Gastroesophageal sphincter (tissue), 4 donors: ENCODE results near the gene C10orf62. TPM values are rescaled to one million over a fixed set of nuclear protein-coding genes. Genes with fewer than 3 reads are reported as not detected.
"Not testable (repeated sequence)": the region's sequence is repeated elsewhere in the genome, so short reads cannot be mapped to it uniquely, and the experiment has no call there.

Experiments used
- ATAC-seq: fragments of 150-250 bp; one replicate; pipeline ENCODE4 v1.9.1; 2016; ENCODE audit warnings: mild to moderate bottlenecking, moderate library complexity
- H3K27ac ChIP-seq, 4 donors: fragments of 200-600 bp; sonication (generic) in 3 of 4; 1 replicate in 3 of 4; 2 replicates in 1 of 4; pipeline ENCODE4 v1.5.1; 2016 to 2019
- H3K27me3 ChIP-seq: fragments of 200-600 bp; sonication (generic); one replicate; pipeline ENCODE4 v1.5.1; 2019
- H3K36me3 ChIP-seq, 2 donors: fragments of 200-600 bp; sonication (generic); one replicate each; pipeline ENCODE4 v1.5.1; 2019; ENCODE audit warnings: control low read depth in 1 of 2
- H3K4me1 ChIP-seq, 3 donors: fragments of 200-600 bp; sonication (generic); 1 replicate in 2 of 3; 2 replicates in 1 of 3; pipeline ENCODE4 v1.5.1; 2016 to 2019; ENCODE audit warnings: control low read depth in 2 of 3
- H3K4me3 ChIP-seq, 2 donors: fragments of 200-600 bp; sonication (generic); one replicate each; pipeline ENCODE4 v1.5.1; 2019; ENCODE audit warnings: mild to moderate bottlenecking in 1 of 2, moderate library complexity in 1 of 2
- H3K9me3 ChIP-seq, 3 donors: fragments of 200-600 bp; sonication (generic); one replicate each; pipeline ENCODE4 v1.5.1; 2017 to 2019; ENCODE audit warnings: control low read depth in 2 of 3
- CTCF ChIP-seq, 4 experiments: fragments of 200-600 bp in 2 of 4; fragments of 450-650 bp in 2 of 4; sonication (generic) in 1 of 4; IDR thresholded peaks; one replicate each; pipeline ENCODE4 v1.5.1; 2017 to 2019; ENCODE audit warnings: antibody characterized with exemption in 4 of 4, mild to moderate bottlenecking in 2 of 4, moderate library complexity in 2 of 4
- EP300 ChIP-seq: sonication (generic); formaldehyde crosslinking; IDR thresholded peaks from one replicate; pipeline ENCODE4 v1.6.1; 2017; ENCODE audit warnings: antibody characterized with exemption, mild to moderate bottlenecking
- POLR2A ChIP-seq, 2 donors: fragments of 450-650 bp; IDR thresholded peaks; one replicate each; pipeline ENCODE4 v1.6.1; 2017; ENCODE audit warnings: antibody characterized with exemption in 2 of 2, mild to moderate bottlenecking in 2 of 2, moderate library complexity in 1 of 2
- POLR2AphosphoS5 ChIP-seq: sonication (generic); formaldehyde crosslinking; IDR thresholded peaks from one replicate; pipeline ENCODE4 v1.6.1; 2017; ENCODE audit warnings: antibody characterized with exemption
- WGBS, 2 donors: methylation state at CpG; one replicate each; pipeline ENCODE4 v1.1.5; 2018; ENCODE audit warnings: low coverage in 1 of 2; 5-methylcytosine and 5-hydroxymethylcytosine counted together
- total RNA-seq, 4 donors: library from RNA; depleted of rRNA; stranded (reverse); fragments of >200 nt; gene quantifications; one replicate each; pipeline ENCODE4 v1.1.0, GENCODE V29; 2016

C10orf62 gene
- total RNA-seq, 4 donors from 2014 or later, result not detected

- ATAC-seq, result no peak
- Histone ChIP-seq H3K36me3 (peaks cover 0 to 32% of the 10 kb centered on the region in 2 donors), H3K27me3 (no peaks in the 10 kb centered on the region), H3K4me3 (no peak overlapping the region), H3K27ac (peak overlapping the region in 3 of 4 donors; percentile 52 to 88 (median 62)), H3K4me1 (peaks cover 0 to 24% (median 8%) of the 10 kb centered on the region in 3 donors), H3K9me3 (no peaks in the 10 kb centered on the region)
- no peak for TF ChIP-seq CTCF (IDR thresholded peaks at IDR 0.05)
- no peak for TF ChIP-seq POLR2AphosphoS5
- no peak for TF ChIP-seq EP300
- no peak for TF ChIP-seq POLR2A (IDR thresholded peaks at IDR 0.05)
- 50 to 100% methylated on average over 1 to 2 of the region's 2 CpGs for WGBS, 2 donors
Observed at GRCh38 chr10:97573672-97574071, 15.8 kb upstream of the C10orf62 start.

- Histone ChIP-seq H3K27me3 (no peaks in the 10 kb centered on the region), H3K9me3 (no peaks in the 10 kb centered on the region), H3K4me1 (peaks cover 0 to 24% (median 8%) of the 10 kb centered on the region in 3 donors), H3K27ac (peak overlapping the region in 3 of 4 donors; percentile 62 to 88 (median 81)), H3K36me3 (peaks cover 0 to 23% of the 10 kb centered on the region in 2 donors), H3K4me3 (no peak overlapping the region)
- peak; percentile 88 for ATAC-seq
- TF ChIP-seq POLR2A (IDR thresholded peaks at IDR 0.05) (no peak), POLR2AphosphoS5 (peak; percentile 85)
- 8 to 19% methylated on average over 2 to 3 of the region's 4 CpGs for WGBS, 2 donors
Observed at GRCh38 chr10:97574374-97575126, 15.0 kb upstream of the C10orf62 start.

- Histone ChIP-seq H3K4me3 (no peak overlapping the region), H3K27ac (peak overlapping the region in 3 of 4 donors; percentile 62 to 88 (median 81)), H3K36me3 (peaks cover 0 to 17% of the 10 kb centered on the region in 2 donors), H3K4me1 (peaks cover 0 to 24% (median 8%) of the 10 kb centered on the region in 3 donors), H3K9me3 (no peaks in the 10 kb centered on the region), H3K27me3 (no peaks in the 10 kb centered on the region)
- TF ChIP-seq CTCF (IDR thresholded peaks at IDR 0.05) (no peak), POLR2AphosphoS5 (no peak), EP300 (no peak), POLR2A (IDR thresholded peaks at IDR 0.05) (no peak)
- no peak for ATAC-seq
- 92 to 97% methylated on average over 2 to 4 of the region's 6 CpGs for WGBS, 2 donors
Observed at GRCh38 chr10:97575127-97575668, 14.3 kb upstream of the C10orf62 start.

- peaks cover 0 to 24% (median 8%) of the 10 kb centered on the region in 3 donors for H3K4me1 ChIP-seq
- ATAC-seq, H3K4me3 ChIP-seq, H3K9me3 ChIP-seq, H3K27me3 ChIP-seq, H3K36me3 ChIP-seq: not testable (repeated sequence)
- H3K27ac ChIP-seq, result peak overlapping the region in 2 of 4 donors; percentile 3 to 88
- 27 to 33% methylated on average over 3 of the region's 5 CpGs for WGBS, 2 donors
Observed at GRCh38 chr10:97576487-97576886, 13.0 kb upstream of the C10orf62 start.

- H3K27ac ChIP-seq, result no peak overlapping the region
- H3K4me1 ChIP-seq, result peaks cover 0 to 13% (median 2%) of the 10 kb centered on the region in 3 donors
- no peak overlapping the region for H3K4me3 ChIP-seq
- no CpG with 5 or more reads among the region's 9 CpGs for WGBS, 2 donors
- H3K9me3 ChIP-seq, result no peaks in the 10 kb centered on the region
- no peak for ATAC-seq
- no peaks in the 10 kb centered on the region for H3K27me3 ChIP-seq
- TF ChIP-seq EP300 (no peak), CTCF (IDR thresholded peaks at IDR 0.05) (no peak), POLR2A (IDR thresholded peaks at IDR 0.05) (no peak), POLR2AphosphoS5 (no peak)
- no peaks in the 10 kb centered on the region for H3K36me3 ChIP-seq
Observed at GRCh38 chr10:97577701-97578100, 11.8 kb upstream of the C10orf62 start.
